ENCODE results near the gene ACTR5. TPM values are rescaled to one million over a fixed set of nuclear protein-coding genes. Genes with fewer than 3 reads are reported as not detected.
A peak's percentile ranks its signal among the peaks of the same experiment; 100 is the strongest.

Gene ACTR5
- polyA plus RNA-seq, 1 of the 3 experiments (the other 2 are of a cell fraction): 9.7 TPM

DNA sequence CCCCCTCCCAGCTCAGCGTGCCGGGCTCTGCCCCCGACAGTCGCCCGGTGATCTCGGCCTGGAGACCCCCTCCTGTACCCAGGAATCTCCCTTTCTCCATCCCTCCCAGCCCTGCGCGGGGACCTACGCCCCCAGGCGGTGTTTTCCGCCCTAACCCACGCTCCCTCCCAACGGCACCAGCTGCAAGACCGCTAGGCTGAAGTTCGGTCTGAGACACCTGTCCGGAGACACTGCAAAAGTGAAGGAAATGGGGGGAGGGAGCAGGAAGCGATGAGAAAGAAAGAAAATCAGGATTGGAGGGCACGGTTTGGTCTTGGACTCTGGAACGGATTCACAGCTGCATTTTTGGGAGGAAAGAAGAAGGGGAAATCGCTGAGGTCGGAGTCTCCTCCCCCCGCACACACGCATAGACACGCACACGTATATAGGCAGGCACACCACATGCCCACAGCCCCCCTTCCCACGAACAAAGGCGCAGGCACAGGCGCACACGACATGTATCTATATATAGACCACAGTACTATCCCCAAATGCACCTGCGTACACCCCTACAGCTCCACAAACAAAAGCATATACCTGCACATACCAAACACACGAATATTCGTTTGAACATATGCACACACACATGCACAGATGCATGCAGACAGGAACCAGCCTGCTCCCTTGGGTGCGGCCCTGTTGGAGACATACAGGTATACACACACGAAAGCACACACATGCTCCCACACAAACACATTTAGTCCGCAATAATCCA is 22.9 kb upstream of the ACTR5 start:
- no peak overlapping the region for H3K27ac ChIP-seq (ENCODE audit: low read depth in 2 of 2, low read length in 1 of 2)
- 16% methylated on average over 26 of the region's 35 CpGs for WGBS (ENCODE audit: low lambda C conversion rate)
- H2AFZ ChIP-seq (ENCODE audit: low read depth): no peak overlapping the region
- H4K20me1 ChIP-seq (ENCODE audit: insufficient read depth): no peaks in the 10 kb centered on the region
- peak; percentile 64 for DNase-seq
- CTCF ChIA-PET: interaction anchor here (0.6 to 14.6 kb wide), 31 partner anchors 10 to 205 kb away, joined by 3 to 510 read pairs (median 6); partner anchors contain the start of genes ACTR5 and PPP1R16B
- H3K4me3 ChIP-seq (ENCODE audit: low read depth in 2 of 2, low read length in 1 of 2): no peak overlapping the region
- no peaks in the 10 kb centered on the region for H3K79me2 ChIP-seq (ENCODE audit: insufficient read depth)
- H3K9ac ChIP-seq: no peak overlapping the region
- no peak overlapping the region for H3K4me2 ChIP-seq
- H3F3A ChIP-seq (replicated peaks; ENCODE audit: insufficient read depth): no peaks in the 10 kb centered on the region
- POLR2A ChIA-PET: interaction anchor here (1.2 kb wide), 1 partner anchor 201 kb away, joined by 3 read pairs; the partner anchor contains the start of gene FAM83D
- H3K9me2 ChIP-seq: no peaks in the 10 kb centered on the region
- H3K4me1 ChIP-seq (ENCODE audit: control insufficient read depth in 1 of 2, insufficient read depth in 2 of 2, low read depth in 1 of 2, low read length in 1 of 2): peaks cover 0 to 17% of the 10 kb centered on the region in 2 experiments; a peak in 1 of 4 replicates
- no peaks in the 10 kb centered on the region for H3K9me3 ChIP-seq
- H3K27me3 ChIP-seq (ENCODE audit: insufficient read depth): peaks cover 99% of the 10 kb centered on the region
- H3K36me3 ChIP-seq (replicated peaks in 1 of 2; ENCODE audit: control insufficient read depth in 1 of 2, insufficient read depth in 2 of 2, low read length in 1 of 2): no peaks in the 10 kb centered on the region
- no peak for TF ChIP-seq CHD2 (IDR thresholded peaks at IDR 0.05; ENCODE audit: low read length, partially characterized antibody)
- no peak for TF ChIP-seq TCF12 (IDR thresholded peaks at IDR 0.05)
- no peak for TF ChIP-seq NFIC (IDR thresholded peaks at IDR 0.05; ENCODE audit: borderline replicate concordance)
- TF ChIP-seq, protein P1, sequence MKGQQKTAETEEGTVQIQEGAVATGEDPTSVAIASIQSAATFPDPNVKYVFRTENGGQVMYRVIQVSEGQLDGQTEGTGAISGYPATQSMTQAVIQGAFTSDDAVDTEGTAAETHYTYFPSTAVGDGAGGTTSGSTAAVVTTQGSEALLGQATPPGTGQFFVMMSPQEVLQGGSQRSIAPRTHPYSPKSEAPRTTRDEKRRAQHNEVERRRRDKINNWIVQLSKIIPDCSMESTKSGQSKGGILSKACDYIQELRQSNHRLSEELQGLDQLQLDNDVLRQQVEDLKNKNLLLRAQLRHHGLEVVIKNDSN (IDR thresholded peaks at IDR 0.05; ENCODE audit: borderline replicate concordance, low read depth): no peak
- TF ChIP-seq SMC3 (IDR thresholded peaks at IDR 0.05; ENCODE audit: low read depth, low read length): no peak
- TF ChIP-seq POLR2AphosphoS5 (IDR thresholded peaks at IDR 0.05; ENCODE audit: low read depth, low read length): no peak
- no peak for TF ChIP-seq GATA2 (CRISPR knock-in tag; IDR thresholded peaks at IDR 0.05)
- no peak for TF ChIP-seq FOSL2 (IDR thresholded peaks at IDR 0.05; ENCODE audit: borderline replicate concordance, low read depth)
- no peak for TF ChIP-seq YY1 (IDR thresholded peaks at IDR 0.05; ENCODE audit: low read depth)

DNA sequence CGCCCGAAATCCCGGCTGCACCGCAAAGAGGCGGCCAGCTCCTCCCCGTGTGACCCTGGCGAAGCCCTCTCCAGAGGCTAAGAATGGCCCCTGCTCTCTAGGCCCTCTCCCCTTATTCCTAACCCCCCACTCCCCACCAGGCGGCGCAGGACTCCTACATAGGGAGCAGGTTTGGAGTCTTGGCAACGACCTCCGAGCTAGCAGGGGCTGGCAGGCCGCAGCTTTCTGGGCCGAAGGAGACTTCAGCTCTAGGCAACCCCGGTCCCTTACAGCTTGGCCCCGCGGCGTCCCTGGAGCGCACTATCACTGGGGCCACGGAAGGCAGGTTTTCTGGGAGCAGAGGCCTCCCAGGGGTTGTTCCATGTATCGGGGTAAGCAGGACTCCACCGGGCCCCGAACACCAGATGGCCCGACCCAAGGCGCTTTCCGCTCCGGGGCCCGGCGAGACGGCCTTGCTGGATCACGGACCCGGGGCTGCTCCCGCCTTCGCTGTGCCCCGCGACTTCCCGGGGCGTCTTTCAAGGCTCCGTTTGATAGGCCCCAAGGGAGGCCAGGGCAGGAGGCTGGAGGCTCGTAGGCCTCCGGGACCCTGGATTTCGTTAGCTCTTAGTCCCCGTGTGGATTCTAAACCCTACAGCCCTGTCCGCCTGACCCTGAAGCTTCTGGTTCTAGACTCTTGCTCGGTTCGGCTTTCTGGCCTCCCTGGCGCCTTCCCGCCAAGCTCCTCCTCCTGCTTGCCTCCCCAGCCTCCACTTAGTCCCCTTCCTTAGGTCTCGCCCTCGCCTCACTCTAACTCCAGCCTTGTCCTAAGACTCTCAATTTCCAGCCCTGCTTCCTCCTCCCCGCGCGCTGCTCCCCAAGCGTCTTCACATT is 22.1 kb upstream of the ACTR5 start:
- H3K27me3 ChIP-seq (ENCODE audit: insufficient read depth): peaks cover 99% of the 10 kb centered on the region
- POLR2A ChIA-PET: interaction anchor here (0.6 kb wide), 1 partner anchor 90 kb away, joined by 3 read pairs; no protein-coding TSS in a partner anchor
- no peak for TF ChIP-seq ELF1 (IDR thresholded peaks at IDR 0.05)
- peak; percentile 61 for TF ChIP-seq RAD21 (IDR thresholded peaks at IDR 0.05; ENCODE audit: low read length)
- peak; percentile 54; the same call in 1 of the 2 replicates for TF ChIP-seq SMC3 (IDR thresholded peaks at IDR 0.05; ENCODE audit: low read depth, low read length)
- TF ChIP-seq TEAD4 (IDR thresholded peaks at IDR 0.05; ENCODE audit: borderline replicate concordance, insufficient read depth): no peak
- TF ChIP-seq, protein P2, sequence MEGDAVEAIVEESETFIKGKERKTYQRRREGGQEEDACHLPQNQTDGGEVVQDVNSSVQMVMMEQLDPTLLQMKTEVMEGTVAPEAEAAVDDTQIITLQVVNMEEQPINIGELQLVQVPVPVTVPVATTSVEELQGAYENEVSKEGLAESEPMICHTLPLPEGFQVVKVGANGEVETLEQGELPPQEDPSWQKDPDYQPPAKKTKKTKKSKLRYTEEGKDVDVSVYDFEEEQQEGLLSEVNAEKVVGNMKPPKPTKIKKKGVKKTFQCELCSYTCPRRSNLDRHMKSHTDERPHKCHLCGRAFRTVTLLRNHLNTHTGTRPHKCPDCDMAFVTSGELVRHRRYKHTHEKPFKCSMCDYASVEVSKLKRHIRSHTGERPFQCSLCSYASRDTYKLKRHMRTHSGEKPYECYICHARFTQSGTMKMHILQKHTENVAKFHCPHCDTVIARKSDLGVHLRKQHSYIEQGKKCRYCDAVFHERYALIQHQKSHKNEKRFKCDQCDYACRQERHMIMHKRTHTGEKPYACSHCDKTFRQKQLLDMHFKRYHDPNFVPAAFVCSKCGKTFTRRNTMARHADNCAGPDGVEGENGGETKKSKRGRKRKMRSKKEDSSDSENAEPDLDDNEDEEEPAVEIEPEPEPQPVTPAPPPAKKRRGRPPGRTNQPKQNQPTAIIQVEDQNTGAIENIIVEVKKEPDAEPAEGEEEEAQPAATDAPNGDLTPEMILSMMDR (IDR thresholded peaks at IDR 0.05): peak; percentile 49

More for the DNA sequence above, 22.1 kb upstream of the ACTR5 start:
- Histone ChIP-seq H3K4me1 (ENCODE audit: control insufficient read depth in 1 of 2, insufficient read depth in 2 of 2, low read depth in 1 of 2, low read length in 1 of 2) (peaks cover 0 to 26% of the 10 kb centered on the region in 2 experiments; a peak in 2 of 4 replicates), H3F3A (replicated peaks; ENCODE audit: insufficient read depth) (no peaks in the 10 kb centered on the region), H3K4me2 (no peak overlapping the region), H3K79me2 (ENCODE audit: insufficient read depth) (no peaks in the 10 kb centered on the region), H3K9ac (no peak overlapping the region), H4K20me1 (ENCODE audit: insufficient read depth) (no peaks in the 10 kb centered on the region), H3K4me3 (ENCODE audit: low read depth in 2 of 2, low read length in 1 of 2) (no peak overlapping the region; a peak in 1 of 4 replicates), H2AFZ (ENCODE audit: low read depth) (no peak overlapping the region), H3K9me3 (no peaks in the 10 kb centered on the region), H3K9me2 (no peaks in the 10 kb centered on the region), H3K36me3 (replicated peaks in 1 of 2; ENCODE audit: control insufficient read depth in 1 of 2, insufficient read depth in 2 of 2, low read length in 1 of 2) (no peaks in the 10 kb centered on the region), H3K27ac (ENCODE audit: low read depth in 2 of 2, low read length in 1 of 2) (no peak overlapping the region)
- CTCF ChIA-PET: interaction anchor here (0.6 to 14.6 kb wide), 35 partner anchors 10 to 323 kb away, joined by 3 to 510 read pairs (median 6); partner anchors contain the start of genes ACTR5, DHX35 and PPP1R16B
- DNase-seq: peak; percentile 91
- WGBS (ENCODE audit: low lambda C conversion rate): 57% methylated on average over 23 of the region's 53 CpGs

All from SK-N-SH (cell line).